Stomach (tissue), 4 donors: ENCODE data around the gene SCP2.

Experiments
- POLR2A ChIP-seq, 4 donors: fragments of 450-650 bp; IDR thresholded peaks; one replicate each; pipeline ENCODE4 v1.6.1; 2016; ENCODE audit warnings: antibody characterized with exemption in 4 of 4, control low read depth in 2 of 4, mild to moderate bottlenecking in 1 of 4, moderate library complexity in 1 of 4
- TF ChIP-seq, protein P1 (sequence below), 7 experiments: fragments of 450-650 bp in 4 of 7; fragments of 200-600 bp in 3 of 7; sonication (generic) in 3 of 7; IDR thresholded peaks; one replicate each; pipeline ENCODE4 v1.5.1; 2016 to 2019; ENCODE audit warnings: antibody characterized with exemption in 7 of 7, control low read depth in 2 of 7, mild to moderate bottlenecking in 1 of 7

DNA sequence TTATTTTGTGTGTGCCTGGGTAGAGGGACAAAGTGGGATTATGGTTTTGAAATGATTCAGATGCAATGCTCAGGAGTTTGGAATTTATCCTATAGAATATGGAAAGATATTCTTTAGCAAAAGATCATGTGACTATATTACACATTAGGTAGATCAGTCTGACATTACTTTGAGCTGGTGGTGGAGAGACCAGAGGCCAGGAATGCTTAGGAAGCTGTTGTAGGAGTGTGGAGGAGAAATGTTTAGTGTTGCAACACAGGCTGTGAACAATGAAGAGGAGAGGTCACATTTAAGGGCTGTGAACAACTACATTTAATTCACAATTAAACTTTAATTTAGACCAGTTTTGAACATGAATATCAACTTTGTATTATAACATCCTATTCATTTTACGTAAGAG is 89.6 kb downstream of the SCP2 start:
- TF ChIP-seq, protein P1, sequence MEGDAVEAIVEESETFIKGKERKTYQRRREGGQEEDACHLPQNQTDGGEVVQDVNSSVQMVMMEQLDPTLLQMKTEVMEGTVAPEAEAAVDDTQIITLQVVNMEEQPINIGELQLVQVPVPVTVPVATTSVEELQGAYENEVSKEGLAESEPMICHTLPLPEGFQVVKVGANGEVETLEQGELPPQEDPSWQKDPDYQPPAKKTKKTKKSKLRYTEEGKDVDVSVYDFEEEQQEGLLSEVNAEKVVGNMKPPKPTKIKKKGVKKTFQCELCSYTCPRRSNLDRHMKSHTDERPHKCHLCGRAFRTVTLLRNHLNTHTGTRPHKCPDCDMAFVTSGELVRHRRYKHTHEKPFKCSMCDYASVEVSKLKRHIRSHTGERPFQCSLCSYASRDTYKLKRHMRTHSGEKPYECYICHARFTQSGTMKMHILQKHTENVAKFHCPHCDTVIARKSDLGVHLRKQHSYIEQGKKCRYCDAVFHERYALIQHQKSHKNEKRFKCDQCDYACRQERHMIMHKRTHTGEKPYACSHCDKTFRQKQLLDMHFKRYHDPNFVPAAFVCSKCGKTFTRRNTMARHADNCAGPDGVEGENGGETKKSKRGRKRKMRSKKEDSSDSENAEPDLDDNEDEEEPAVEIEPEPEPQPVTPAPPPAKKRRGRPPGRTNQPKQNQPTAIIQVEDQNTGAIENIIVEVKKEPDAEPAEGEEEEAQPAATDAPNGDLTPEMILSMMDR (IDR thresholded peaks at IDR 0.05), result no peak
- TF ChIP-seq POLR2A (IDR thresholded peaks at IDR 0.05), result no peak
